ENCODE data around the gene CREB5. TPM values are rescaled to one million over a fixed set of nuclear protein-coding genes. Genes with fewer than 3 reads are reported as not detected.

Gene CREB5
- total and polyA plus RNA-seq, 2 of the 8 experiments (the other 6 are each of a cell fraction or from before 2014, with no cell fraction given), result 2.4 to 2.7 TPM

- H2BK5ac ChIP-seq (ENCODE audit: low read depth, low read length), result no peak overlapping the region
- H4K8ac ChIP-seq (ENCODE audit: extremely low read depth, insufficient read depth, low read length), result no peak overlapping the region
- H3K9ac ChIP-seq (replicated peaks in 1 of 4; ENCODE audit: extremely low read depth in 1 of 4, low read depth in 3 of 4, low read length in 3 of 4), result no peak overlapping the region
- no peaks in the 10 kb centered on the region for H3K23me2 ChIP-seq (ENCODE audit: low read depth, low read length)
- no peak overlapping the region for H3K18ac ChIP-seq (ENCODE audit: extremely low read depth, low read length)
- H4K20me1 ChIP-seq (replicated peaks in 1 of 2; ENCODE audit: control insufficient read depth in 1 of 2, insufficient read depth in 2 of 2, low read length in 2 of 2), result no peaks in the 10 kb centered on the region
- no peak overlapping the region for H4K5ac ChIP-seq (ENCODE audit: insufficient read length, low read depth, low read length)
- H3K14ac ChIP-seq (ENCODE audit: insufficient read length), result no peak overlapping the region
- H3K4me3 ChIP-seq (ENCODE audit: extremely low read depth in 1 of 4, insufficient read depth in 2 of 4, low read depth in 3 of 4, low read length in 4 of 4), result no peak overlapping the region
- H2AK5ac ChIP-seq (ENCODE audit: low read depth, low read length), result no peak overlapping the region
- H3K4me2 ChIP-seq (ENCODE audit: insufficient read depth in 1 of 2, low read depth in 2 of 2, low read length in 2 of 2), result no peak overlapping the region
- CTCF ChIA-PET (ENCODE audit: partially characterized antibody), result no interaction called here
- no peak overlapping the region for H2BK20ac ChIP-seq (ENCODE audit: low read length)
- H3K79me1 ChIP-seq (ENCODE audit: low read depth, low read length), result no peaks in the 10 kb centered on the region
- H2BK120ac ChIP-seq (replicated peaks; ENCODE audit: low read depth, low read length), result no peak overlapping the region
- H3K23ac ChIP-seq (ENCODE audit: insufficient read length), result no peak overlapping the region
- TF ChIP-seq YY1 (IDR thresholded peaks at IDR 0.05; ENCODE audit: low read depth, low read length) (no peak), ZNF274 (IDR thresholded peaks at IDR 0.05; ENCODE audit: borderline replicate concordance, extremely low read depth, low read length) (no peak), CEBPB (IDR thresholded peaks at IDR 0.05; ENCODE audit: low read depth, low read length) (no peak), RFX5 (IDR thresholded peaks at IDR 0.05; ENCODE audit: borderline replicate concordance, low read depth, low read length) (no peak), POLR2A (IDR thresholded peaks at IDR 0.05; ENCODE audit: control extremely low read depth in 1 of 2, low read depth in 2 of 2, low read length in 2 of 2) (no peak), RBBP5 (IDR thresholded peaks at IDR 0.05; ENCODE audit: borderline replicate concordance, low read depth, low read length) (no peak), GTF2F1 (IDR thresholded peaks at IDR 0.05; ENCODE audit: borderline replicate concordance, low read depth, low read length) (no peak), CTCF (IDR thresholded peaks at IDR 0.05; ENCODE audit: control extremely low read depth in 1 of 3, insufficient read depth in 1 of 3, low read depth in 1 of 3, low read length in 3 of 3) (no peak), HDAC6 (IDR thresholded peaks at IDR 0.05; ENCODE audit: low read depth, low read length) (no peak), ATF3 (IDR thresholded peaks at IDR 0.05; ENCODE audit: insufficient read depth, low read depth, low read length) (no peak), RNF2 (IDR thresholded peaks at IDR 0.05; ENCODE audit: borderline replicate concordance, low read depth, low read length, missing control alignments, poor library complexity, severe bottlenecking) (no peak), SP1 (IDR thresholded peaks at IDR 0.05; ENCODE audit: low read depth, low read length) (no peak)
- H4K91ac ChIP-seq (replicated peaks; ENCODE audit: insufficient read length, low read length), result no peak overlapping the region
- 92 to 100% methylated on average over 2 to 3 of the region's 3 CpGs for WGBS, 2 experiments (ENCODE audit: extremely low coverage in 1 of 2, insufficient coverage in 1 of 2, insufficient read length in 1 of 2, insufficient replicate concordance in 2 of 2, low coverage in 1 of 2, low lambda C conversion rate in 2 of 2, missing lambda C conversion rate in 1 of 2)
- no peaks in the 10 kb centered on the region for H3K9me3 ChIP-seq (ENCODE audit: insufficient read depth in 2 of 2, low read depth in 1 of 2, low read length in 1 of 2)
- H3K79me2 ChIP-seq (ENCODE audit: control insufficient read depth in 1 of 2, insufficient read depth in 2 of 2, low read length in 2 of 2), result no peaks in the 10 kb centered on the region
- FAIRE-seq (no peak), DNase-seq (ENCODE audit: low read depth in 1 of 2, low spot score in 2 of 2) (no peak)
- no peak overlapping the region for H2AFZ ChIP-seq (ENCODE audit: low read length)
- no peak overlapping the region for H2BK15ac ChIP-seq (ENCODE audit: low read length)
- POLR2A ChIA-PET (ENCODE audit: partially characterized antibody), result no interaction called here
- H3K27ac ChIP-seq (ENCODE audit: low read depth, low read length), result no peak overlapping the region
- H2BK12ac ChIP-seq (ENCODE audit: low read depth, low read length), result no peak overlapping the region
- no peaks in the 10 kb centered on the region for H3K36me3 ChIP-seq (ENCODE audit: control insufficient read depth in 2 of 4, insufficient read depth in 4 of 4, low read length in 3 of 4)
- H3K27me3 ChIP-seq (replicated peaks in 1 of 4; ENCODE audit: control insufficient read depth in 3 of 4, extremely low read depth in 1 of 4, insufficient read depth in 3 of 4, low read length in 3 of 4), result 0 out of 7 replicates have a peak, but pooled peaks cover 0 to 2% (median 0%) of the 10 kb centered on the region in 4 experiments
- no peak overlapping the region for H3K56ac ChIP-seq (replicated peaks; ENCODE audit: insufficient read length, low read depth, low read length)
- no peaks in the 10 kb centered on the region for H3K4me1 ChIP-seq (replicated peaks in 1 of 4; ENCODE audit: control insufficient read depth in 3 of 4, insufficient read depth in 4 of 4, low read length in 3 of 4)
- H3K4ac ChIP-seq (replicated peaks; ENCODE audit: insufficient read length, low read depth, low read length), result no peak overlapping the region
Observed at GRCh38 chr7:28873365-28873764, 461.0 kb downstream of the CREB5 start.
